ENCODE measurements around the gene SPTBN5. TPM values are rescaled to one million over a fixed set of nuclear protein-coding genes. Genes with fewer than 3 reads are reported as not detected.

SPTBN5 gene
- total RNA-seq, 1 experiment from 2014 or later, result 3.2 TPM

GRCh38 chr15:41843571-41843970 lies 50.3 kb downstream of the SPTBN5 start:
- CTCF ChIA-PET, result no interaction called here

GRCh38 chr15:41842229-41842628 lies 51.6 kb downstream of the SPTBN5 start:
- no peaks in the 10 kb centered on the region for H3K9me3 ChIP-seq (ENCODE audit: low read depth, low read length, poor library complexity, severe bottlenecking)
- peaks cover 13% of the 10 kb centered on the region for H3K4me1 ChIP-seq (ENCODE audit: insufficient read depth, low read length, poor library complexity, severe bottlenecking)
- DNase-seq (ENCODE audit: low spot score), result no peak
- no peak for TF ChIP-seq EZH2 (IDR thresholded peaks at IDR 0.05; ENCODE audit: borderline replicate concordance, low read depth, low read length, poor library complexity, severe bottlenecking)
- no peak for TF ChIP-seq CTCF (conservative IDR thresholded peaks at IDR 0.05; ENCODE audit: low read depth, low read length)
- H3K27me3 ChIP-seq (replicated peaks; ENCODE audit: insufficient read depth, low read depth, low read length, poor library complexity), result no peaks in the 10 kb centered on the region
- CTCF ChIA-PET, result no interaction called here
- H3K4me3 ChIP-seq (ENCODE audit: low read depth, low read length, poor library complexity, severe bottlenecking), result no peak overlapping the region
- no peak overlapping the region for H3K27ac ChIP-seq (ENCODE audit: low read depth, low read length, poor library complexity, severe bottlenecking)
- H3K36me3 ChIP-seq (ENCODE audit: insufficient read depth, low read length, poor library complexity, severe bottlenecking), result peaks cover 9% of the 10 kb centered on the region
- POLR2A ChIA-PET (ENCODE audit: low non-redundant PET), result no interaction called here
- no TSS peak for BruUV-seq (replicated peaks)
- intact Hi-C loops (cut with micrococcal nuclease; ENCODE audit: unreplicated experiment), result no loop called here

More at GRCh38 chr15:41843571-41843970, 50.3 kb downstream of the SPTBN5 start:
- BruUV-seq (replicated peaks), result no TSS peak
- H3K27me3 ChIP-seq (replicated peaks; ENCODE audit: insufficient read depth, low read depth, low read length, poor library complexity), result no peaks in the 10 kb centered on the region
- peaks cover 13% of the 10 kb centered on the region for H3K4me1 ChIP-seq (ENCODE audit: insufficient read depth, low read length, poor library complexity, severe bottlenecking)
- POLR2A ChIA-PET (ENCODE audit: low non-redundant PET), result no interaction called here
- H3K4me3 ChIP-seq (ENCODE audit: low read depth, low read length, poor library complexity, severe bottlenecking), result no peak overlapping the region
- H3K9me3 ChIP-seq (ENCODE audit: low read depth, low read length, poor library complexity, severe bottlenecking), result no peaks in the 10 kb centered on the region
- H3K36me3 ChIP-seq (ENCODE audit: insufficient read depth, low read length, poor library complexity, severe bottlenecking), result peaks cover 9% of the 10 kb centered on the region
- H3K27ac ChIP-seq (ENCODE audit: low read depth, low read length, poor library complexity, severe bottlenecking), result no peak overlapping the region
- no peak for DNase-seq (ENCODE audit: low spot score)
- TF ChIP-seq EZH2 (IDR thresholded peaks at IDR 0.05; ENCODE audit: borderline replicate concordance, low read depth, low read length, poor library complexity, severe bottlenecking) (no peak), CTCF (conservative IDR thresholded peaks at IDR 0.05; ENCODE audit: low read depth, low read length) (no peak)
- intact Hi-C loops (cut with micrococcal nuclease; ENCODE audit: unreplicated experiment), result no loop called here

GRCh38 chr15:41841131-41841530 lies 52.7 kb downstream of the SPTBN5 start:
- BruUV-seq (replicated peaks), result no TSS peak
- TF ChIP-seq CTCF (conservative IDR thresholded peaks at IDR 0.05; ENCODE audit: low read depth, low read length) (no peak), EZH2 (IDR thresholded peaks at IDR 0.05; ENCODE audit: borderline replicate concordance, low read depth, low read length, poor library complexity, severe bottlenecking) (no peak)
- POLR2A ChIA-PET (ENCODE audit: low non-redundant PET), result no interaction called here

More at GRCh38 chr15:41841131-41841530, 52.7 kb downstream of the SPTBN5 start:
- Histone ChIP-seq H3K4me3 (ENCODE audit: low read depth, low read length, poor library complexity, severe bottlenecking) (no peak overlapping the region), H3K9me3 (ENCODE audit: low read depth, low read length, poor library complexity, severe bottlenecking) (no peaks in the 10 kb centered on the region), H3K4me1 (ENCODE audit: insufficient read depth, low read length, poor library complexity, severe bottlenecking) (peaks cover 13% of the 10 kb centered on the region), H3K36me3 (ENCODE audit: insufficient read depth, low read length, poor library complexity, severe bottlenecking) (peaks cover 2% of the 10 kb centered on the region), H3K27ac (ENCODE audit: low read depth, low read length, poor library complexity, severe bottlenecking) (no peak overlapping the region), H3K27me3 (replicated peaks; ENCODE audit: insufficient read depth, low read depth, low read length, poor library complexity) (no peaks in the 10 kb centered on the region)
- intact Hi-C loops (cut with micrococcal nuclease; ENCODE audit: unreplicated experiment), result no loop called here
- CTCF ChIA-PET, result no interaction called here
- DNase-seq (ENCODE audit: low spot score), result no peak

All from A673 (cell line).